HCT116 (cell line): ENCODE measurements around the gene SLC16A3.

ENCODE experiments used
- CEBPB ChIP-seq: IDR thresholded peaks from 2 replicates; pipeline ENCODE4 v1.6.1; 2012; ENCODE audit warnings: low read depth
- CTCF ChIP-seq, 3 experiments: fragments of 200-600 bp in 1 of 3; sonication (generic) in 1 of 3; IDR thresholded peaks in 2 of 3; conservative IDR thresholded peaks in 1 of 3; 2 replicates each; pipeline ENCODE4 v1.5.1; 2012 to 2017; ENCODE audit warnings: low read depth in 2 of 3, low read length in 2 of 3, antibody characterized with exemption in 1 of 3, borderline replicate concordance in 1 of 3, control low read depth in 1 of 3, mild to moderate bottlenecking in 1 of 3, mixed read lengths in 1 of 3, mixed run types in 1 of 3, moderate library complexity in 1 of 3; ENCODE audit not compliant: insufficient read depth in 1 of 3
- EZH2 ChIP-seq: fragments of 200-600 bp; sonication (generic); IDR thresholded peaks from 2 replicates; pipeline ENCODE4 v1.6.1; 2017; ENCODE audit warnings: antibody characterized with exemption, mixed run types
- EZH2phosphoT487 ChIP-seq: fragments of 200-600 bp; IDR thresholded peaks from 2 replicates; pipeline ENCODE4 v1.6.1; 2018; ENCODE audit warnings: antibody characterized with exemption, borderline replicate concordance
- MAX ChIP-seq: IDR thresholded peaks from 2 replicates; pipeline ENCODE4 v1.6.1; 2012
- POLR2A ChIP-seq: IDR thresholded peaks from 2 replicates; pipeline ENCODE4 v1.7.0; 2011; ENCODE audit warnings: borderline replicate concordance; ENCODE audit not compliant: insufficient read depth, insufficient read length; ENCODE audit errors: extremely low read depth
- POLR2AphosphoS5 ChIP-seq: IDR thresholded peaks from 2 replicates; pipeline ENCODE4 v1.6.1; 2011; ENCODE audit warnings: mild to moderate bottlenecking, low read depth, low read length, moderate library complexity
- RAD21 ChIP-seq: IDR thresholded peaks from 2 replicates; pipeline ENCODE4 v1.6.1; 2012; ENCODE audit warnings: low read depth, mild to moderate bottlenecking
- REST ChIP-seq: IDR thresholded peaks from 2 replicates; pipeline ENCODE4 v1.6.1; 2012; ENCODE audit warnings: low read depth
- ZBTB33 ChIP-seq: IDR thresholded peaks from 2 replicates; pipeline ENCODE4 v1.6.1; 2011; ENCODE audit warnings: mild to moderate bottlenecking, low read length, moderate library complexity; ENCODE audit not compliant: insufficient replicate concordance; ENCODE audit errors: extremely low read depth
- ZNF274 ChIP-seq: fragments of 200-500 bp; sonication (Bioruptor generic); IDR thresholded peaks from 2 replicates; pipeline ENCODE4 v1.6.1; 2014; ENCODE audit warnings: mild to moderate bottlenecking, low read depth, low read length, inconsistent platforms

- TF ChIP-seq POLR2A (no peak), POLR2AphosphoS5 (no peak), CTCF (IDR thresholded peaks at IDR 0.05 in 2 of 3, conservative IDR thresholded peaks at IDR 0.05 in 1 of 3; ENCODE audit: borderline replicate concordance in 1 of 3, insufficient read depth in 1 of 3, low read depth in 2 of 3, low read length in 2 of 3) (no peak), MAX (no peak), EZH2 (no peak), RAD21 (no peak), ZBTB33 (no peak), EZH2phosphoT487 (no peak), CEBPB (no peak), ZNF274 (no peak), REST (no peak)
Observed at GRCh38 chr17:82195675-82196672, 32.9 kb upstream of the SLC16A3 start.
